ENCODE data around the gene SLC4A2.

SLC4A2 gene

GRCh38 chr7:151119902-151120301 is 60.5 kb downstream of the SLC4A2 start:
- DNase-seq (ENCODE audit: low read depth) = no peak
- H3K4me3 ChIP-seq (ENCODE audit: low read depth, low read length) = no peak overlapping the region
- TF ChIP-seq, protein P1, sequence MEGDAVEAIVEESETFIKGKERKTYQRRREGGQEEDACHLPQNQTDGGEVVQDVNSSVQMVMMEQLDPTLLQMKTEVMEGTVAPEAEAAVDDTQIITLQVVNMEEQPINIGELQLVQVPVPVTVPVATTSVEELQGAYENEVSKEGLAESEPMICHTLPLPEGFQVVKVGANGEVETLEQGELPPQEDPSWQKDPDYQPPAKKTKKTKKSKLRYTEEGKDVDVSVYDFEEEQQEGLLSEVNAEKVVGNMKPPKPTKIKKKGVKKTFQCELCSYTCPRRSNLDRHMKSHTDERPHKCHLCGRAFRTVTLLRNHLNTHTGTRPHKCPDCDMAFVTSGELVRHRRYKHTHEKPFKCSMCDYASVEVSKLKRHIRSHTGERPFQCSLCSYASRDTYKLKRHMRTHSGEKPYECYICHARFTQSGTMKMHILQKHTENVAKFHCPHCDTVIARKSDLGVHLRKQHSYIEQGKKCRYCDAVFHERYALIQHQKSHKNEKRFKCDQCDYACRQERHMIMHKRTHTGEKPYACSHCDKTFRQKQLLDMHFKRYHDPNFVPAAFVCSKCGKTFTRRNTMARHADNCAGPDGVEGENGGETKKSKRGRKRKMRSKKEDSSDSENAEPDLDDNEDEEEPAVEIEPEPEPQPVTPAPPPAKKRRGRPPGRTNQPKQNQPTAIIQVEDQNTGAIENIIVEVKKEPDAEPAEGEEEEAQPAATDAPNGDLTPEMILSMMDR (conservative IDR thresholded peaks at IDR 0.05; ENCODE audit: low read depth, low read length) = no peak

- DNase-seq (ENCODE audit: low read depth) = no peak
- no peak overlapping the region for H3K4me3 ChIP-seq (ENCODE audit: low read depth, low read length)
- TF ChIP-seq, protein P1 (conservative IDR thresholded peaks at IDR 0.05; ENCODE audit: low read depth, low read length) = no peak
Measured at GRCh38 chr7:151120896-151121295, 61.5 kb downstream of the SLC4A2 start.

DNA sequence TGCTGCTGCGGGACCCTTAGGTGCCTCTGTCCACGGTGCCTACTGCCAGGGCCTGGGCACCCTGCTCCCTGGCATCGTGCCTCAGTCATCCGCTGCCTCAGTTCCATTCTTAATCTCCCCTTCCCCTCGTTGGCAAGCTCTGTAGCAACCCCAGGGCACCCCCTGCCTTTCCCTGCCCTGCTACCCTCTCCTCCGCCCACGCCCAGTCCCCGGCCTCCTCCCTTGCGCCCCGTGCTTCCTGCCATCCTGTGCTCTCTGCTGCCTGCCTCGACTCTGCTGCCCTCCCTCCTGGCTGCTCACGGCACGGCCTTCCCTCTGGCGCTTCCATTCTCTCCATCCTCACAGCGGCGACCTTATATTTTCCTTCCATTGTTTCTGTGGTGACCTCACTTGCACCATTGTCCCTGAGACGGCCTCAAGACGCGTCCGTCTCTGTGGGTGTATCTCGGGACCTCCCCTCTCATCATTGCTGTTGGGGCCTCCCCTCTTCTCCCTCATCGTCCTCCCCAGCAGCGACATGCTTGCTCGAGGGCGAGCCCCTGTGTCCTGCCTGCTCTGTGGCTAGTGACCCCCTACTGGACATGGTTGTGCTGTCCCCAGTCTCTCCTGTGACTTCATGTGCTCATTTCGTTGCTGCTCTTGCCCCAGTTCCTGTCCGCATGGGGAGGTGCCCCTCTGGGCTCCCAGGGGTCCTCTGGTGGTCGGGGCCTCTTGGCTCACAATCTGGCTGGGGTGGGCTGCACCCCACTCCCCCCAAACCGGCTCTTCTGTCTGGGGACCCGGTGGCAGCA is 62.2 kb downstream of the SLC4A2 start:
- H3K4me3 ChIP-seq (ENCODE audit: low read depth, low read length) = no peak overlapping the region
- DNase-seq (ENCODE audit: low read depth) = no peak
- TF ChIP-seq, protein P1 (conservative IDR thresholded peaks at IDR 0.05; ENCODE audit: low read depth, low read length) = no peak

- no peak overlapping the region for H3K4me3 ChIP-seq (ENCODE audit: low read depth, low read length)
- no peak for DNase-seq (ENCODE audit: low read depth)
- TF ChIP-seq, protein P1 (conservative IDR thresholded peaks at IDR 0.05; ENCODE audit: low read depth, low read length) = no peak
Measured at GRCh38 chr7:151122276-151122675, 62.9 kb downstream of the SLC4A2 start.

DNA sequence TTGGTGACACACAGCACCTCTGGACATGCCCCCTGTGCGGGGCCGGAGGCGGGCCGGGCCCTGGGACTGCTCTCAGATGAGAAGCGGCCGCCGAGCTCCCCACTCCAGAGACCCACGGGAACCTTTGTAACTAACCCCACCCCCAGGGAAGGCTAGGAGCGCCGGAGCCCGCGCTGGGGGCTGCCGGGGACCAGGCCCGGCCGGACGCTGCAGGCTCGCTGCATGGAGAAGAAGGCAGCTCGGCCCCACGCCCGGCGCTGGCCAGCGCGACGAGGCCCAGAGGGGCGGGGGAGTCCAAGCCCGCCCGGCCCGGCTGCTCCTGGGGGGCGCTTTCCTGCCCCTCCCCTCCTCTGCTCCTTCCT is 63.4 kb downstream of the SLC4A2 start:
- no peak overlapping the region for H3K4me3 ChIP-seq (ENCODE audit: low read depth, low read length)
- TF ChIP-seq, protein P1 (conservative IDR thresholded peaks at IDR 0.05; ENCODE audit: low read depth, low read length) = no peak
- DNase-seq (ENCODE audit: low read depth) = no peak

- DNase-seq (ENCODE audit: low read depth) = no peak
Measured at GRCh38 chr7:151123158-151123821, 63.9 kb downstream of the SLC4A2 start.

More at GRCh38 chr7:151123158-151123821, 63.9 kb downstream of the SLC4A2 start:
- H3K4me3 ChIP-seq (ENCODE audit: low read depth, low read length) = no peak overlapping the region
- TF ChIP-seq, protein P1 (conservative IDR thresholded peaks at IDR 0.05; ENCODE audit: low read depth, low read length) = no peak
